Glomerular visceral epithelial cell (primary cell): ENCODE results near the gene DEK.
"Not testable (repeated sequence)": the region's sequence is repeated elsewhere in the genome, so short reads cannot be mapped to it uniquely, and the experiment has no call there.

Source experiments
- DNase-seq: peaks from one replicate; pipeline ENCODE4 v3.0.0-alpha.2; 2016; ENCODE audit errors: extremely low spot score

Gene DEK

GRCh38 chr6:18204691-18205090 is 59.6 kb downstream of the DEK start:
- no peak for DNase-seq

GRCh38 chr6:18203786-18204185 is 60.5 kb downstream of the DEK start:
- no peak for DNase-seq

DNA sequence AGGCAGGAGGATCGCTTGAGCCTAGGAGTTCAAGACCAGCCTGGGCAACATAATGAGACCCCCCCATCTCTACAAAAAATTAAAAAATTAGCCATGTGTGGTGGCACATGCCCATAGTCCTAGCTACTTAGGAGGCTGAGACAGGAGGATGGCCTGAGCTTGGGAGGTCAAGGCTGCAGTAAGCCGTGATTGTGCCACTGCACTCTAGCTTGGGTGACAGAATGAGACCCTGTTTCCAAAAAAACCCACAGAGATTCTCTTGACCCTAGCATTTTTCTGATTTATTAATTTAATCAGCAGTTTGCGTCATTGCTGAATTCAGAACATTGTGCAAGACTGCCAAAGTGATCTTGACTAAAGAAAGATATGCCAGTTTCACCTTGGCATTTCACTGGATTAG is 72.3 kb downstream of the DEK start:
- DNase-seq: no peak

GRCh38 chr6:18189196-18189595 is 75.1 kb downstream of the DEK start:
- no peak for DNase-seq

DNA sequence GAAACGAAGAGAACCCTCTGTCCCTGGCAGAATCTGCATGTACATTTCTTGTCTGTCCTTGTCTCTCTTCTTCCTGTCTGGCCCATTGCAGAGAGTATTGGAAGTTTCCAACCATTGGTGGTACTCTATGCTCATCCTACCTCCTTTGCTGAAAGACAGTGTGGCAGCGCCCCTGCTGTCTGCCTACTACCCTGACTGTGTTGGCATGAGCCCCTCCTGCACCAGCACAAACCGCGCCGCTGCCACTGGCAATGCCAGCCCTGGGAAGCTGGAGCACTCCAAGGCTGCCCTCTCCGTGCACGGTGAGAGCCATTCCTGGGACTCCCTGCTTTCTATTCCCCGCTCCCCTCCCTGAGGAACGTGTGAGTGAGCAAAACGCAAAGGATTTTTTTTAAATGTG is 76.6 kb downstream of the DEK start:
- DNase-seq: no peak

GRCh38 chr6:18186540-18187250 is 77.6 kb downstream of the DEK start:
- no peak for DNase-seq

- no peak for DNase-seq
Observed at GRCh38 chr6:18186033-18186432, 78.3 kb downstream of the DEK start.

DNA sequence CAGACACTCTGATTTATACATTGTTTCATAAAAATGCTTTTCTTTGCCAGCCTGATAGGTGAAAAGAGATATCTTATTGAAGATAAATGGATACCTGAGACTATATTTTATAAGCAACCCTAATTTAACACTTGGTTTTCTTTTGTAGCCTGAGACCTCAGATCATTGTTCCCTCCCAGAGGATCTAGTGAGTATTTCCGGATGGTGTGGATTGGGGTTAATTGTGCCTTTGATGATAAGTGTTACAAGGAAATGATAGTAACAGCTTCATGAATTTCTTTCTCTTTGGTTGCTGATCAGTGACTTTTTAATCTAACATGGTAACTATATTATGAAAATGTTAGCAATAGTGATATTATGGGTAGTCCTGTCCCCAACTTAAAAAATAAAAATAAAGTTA is 78.7 kb downstream of the DEK start:
- no peak for DNase-seq

GRCh38 chr6:18183766-18184165 is 80.6 kb downstream of the DEK start:
- no peak for DNase-seq

GRCh38 chr6:18182568-18182967 is 81.8 kb downstream of the DEK start:
- no peak for DNase-seq

DNA sequence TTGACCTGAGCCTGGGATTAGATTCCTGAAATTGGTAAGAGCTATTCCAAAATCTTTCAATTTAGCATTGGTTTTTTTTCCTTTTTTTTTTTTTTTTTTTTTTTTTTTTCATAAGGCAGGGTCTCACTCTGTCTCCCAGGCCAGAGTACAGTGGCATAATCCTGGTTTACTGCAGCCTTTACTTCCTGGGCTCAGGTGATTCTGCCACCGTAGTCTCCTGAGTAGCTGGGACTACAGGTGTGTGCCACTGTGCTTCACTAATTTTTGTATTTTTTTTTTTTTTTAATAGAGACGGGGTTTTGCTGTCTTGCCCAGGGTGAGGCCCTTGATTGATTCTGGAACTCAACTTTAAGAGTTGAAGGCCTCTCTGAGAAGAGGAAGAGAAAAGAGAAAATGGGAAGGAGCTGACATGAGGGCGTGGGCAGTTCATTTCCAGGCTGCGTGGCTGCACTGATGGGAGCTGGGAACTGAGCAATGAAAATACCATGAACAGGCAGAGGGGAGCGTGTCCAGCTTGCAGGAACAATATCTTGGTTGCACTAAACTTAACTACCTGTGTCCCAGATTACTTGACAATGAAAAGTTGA is 84.5 kb downstream of the DEK start:
- DNase-seq: no peak

GRCh38 chr6:18178960-18179615 is 85.2 kb downstream of the DEK start:
- no peak for DNase-seq

GRCh38 chr6:18177286-18177965 is 86.9 kb downstream of the DEK start:
- no peak for DNase-seq

DNA sequence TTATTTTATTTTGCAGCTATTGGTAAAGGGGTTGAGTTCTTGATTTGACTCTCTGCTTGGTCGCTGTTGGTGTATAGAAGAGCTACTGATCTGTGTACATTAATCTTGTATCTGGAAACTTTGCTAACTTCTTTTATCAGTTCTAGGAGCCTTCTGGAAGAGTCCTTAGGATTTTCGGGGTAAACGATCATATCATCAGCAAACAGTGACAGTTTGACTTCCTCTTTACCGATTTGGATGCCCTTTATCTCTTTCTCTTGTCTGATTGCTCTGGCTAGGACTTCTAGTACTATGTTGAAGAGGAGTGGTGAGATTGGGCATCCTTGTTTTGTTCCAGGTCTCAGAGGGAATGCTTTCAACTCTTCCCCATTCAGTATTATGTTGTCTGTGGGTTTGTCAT is 88.1 kb downstream of the DEK start:
- not testable (repeated sequence) for DNase-seq
